Measurements from ENCODE around the gene ILDR1.

ILDR1 gene

DNA sequence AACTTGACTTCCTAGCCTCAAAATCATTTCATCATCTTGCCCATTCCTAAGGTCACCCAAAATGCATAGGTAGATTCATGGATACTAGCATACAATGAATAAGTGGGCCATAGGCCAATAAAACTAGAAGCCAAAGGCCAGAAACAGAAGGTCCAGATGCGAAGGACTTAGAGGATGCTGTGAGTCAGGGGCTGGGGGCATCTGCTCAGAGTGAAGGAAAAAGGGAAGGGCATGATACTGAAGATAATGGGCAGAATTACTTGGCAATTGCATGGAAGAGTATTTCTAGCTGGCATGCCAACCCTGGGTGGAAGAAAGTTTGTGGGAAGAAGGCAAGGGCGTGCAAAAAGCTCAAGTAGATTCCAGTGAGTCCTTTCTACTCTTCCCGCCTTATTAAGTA, 27.5 kb downstream of the ILDR1 start:
- DNase-seq (ENCODE audit: low spot score): no peak

- no peak for DNase-seq (ENCODE audit: low spot score)
These were observed 29.2 kb downstream of the ILDR1 start for GRCh38 chr3:121992601-121993560.

GRCh38 chr3:121989943-121990342, 32.1 kb downstream of the ILDR1 start:
- no peak for DNase-seq (ENCODE audit: low spot score)

- DNase-seq (ENCODE audit: low spot score): no peak
These were observed 33.9 kb downstream of the ILDR1 start for GRCh38 chr3:121988146-121988545.

DNA sequence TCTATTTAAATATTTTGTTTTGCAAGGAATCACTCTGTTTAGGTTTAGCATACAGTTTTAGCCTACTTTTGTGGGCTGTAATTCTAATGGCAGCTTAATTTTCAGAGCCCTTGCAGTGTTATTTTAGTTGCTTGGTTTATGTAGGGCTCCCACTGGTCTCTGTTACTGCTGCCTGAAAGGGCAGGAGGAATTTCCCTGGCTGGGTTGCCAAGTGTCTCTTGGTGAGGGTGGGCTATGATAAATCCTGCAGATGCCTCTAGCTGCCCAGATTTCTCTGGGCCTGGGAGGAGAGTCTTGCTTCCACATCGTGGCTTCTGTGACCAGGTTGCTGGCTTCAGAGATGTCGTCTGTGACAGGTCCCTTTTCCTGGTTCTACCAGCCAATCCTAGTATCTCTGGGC, 36.2 kb downstream of the ILDR1 start:
- no peak for DNase-seq (ENCODE audit: low spot score)

DNA sequence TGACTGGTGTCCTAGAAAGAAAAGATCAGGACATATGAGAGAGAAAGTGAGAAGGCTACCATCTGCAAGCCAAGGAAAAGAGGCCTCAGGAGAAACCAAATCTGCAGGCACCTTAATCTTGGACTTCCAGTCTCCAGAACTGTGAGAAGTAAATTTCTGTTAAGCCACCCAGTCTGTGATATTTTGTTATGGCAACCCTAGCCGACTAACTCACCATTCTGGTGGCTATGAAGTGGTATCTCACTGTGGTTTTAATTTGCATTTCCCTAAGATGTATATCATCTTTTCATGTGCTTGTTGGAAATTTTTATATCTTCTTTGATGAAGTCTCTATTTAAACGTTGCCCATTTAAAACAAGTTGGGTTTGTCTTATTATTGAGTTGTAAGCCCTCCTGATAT, 40.6 kb downstream of the ILDR1 start:
- DNase-seq (ENCODE audit: low spot score): no peak

DNA sequence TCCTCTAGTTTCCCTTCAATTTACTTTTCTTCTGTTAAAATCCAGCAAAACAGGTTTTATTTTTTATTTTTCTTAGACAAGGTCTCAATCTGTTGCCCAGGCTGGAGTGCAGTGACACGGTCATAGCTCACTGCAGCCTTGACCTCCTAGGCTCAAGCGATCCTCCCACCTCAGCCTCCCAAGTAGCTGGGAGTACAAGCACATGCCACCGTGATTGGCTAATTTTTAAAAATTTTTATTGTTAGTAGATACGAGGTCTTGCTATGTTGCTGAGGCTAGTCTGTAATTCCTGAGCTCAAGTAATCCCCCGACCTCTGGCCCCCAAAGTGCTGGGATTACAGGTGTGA, 41.6 kb downstream of the ILDR1 start:
- DNase-seq (ENCODE audit: low spot score): no peak

GRCh38 chr3:121979734-121980449, 42.2 kb downstream of the ILDR1 start:
- DNase-seq (ENCODE audit: low spot score): no peak

GRCh38 chr3:121979246-121979645, 42.8 kb downstream of the ILDR1 start:
- DNase-seq (ENCODE audit: low spot score): no peak

DNA sequence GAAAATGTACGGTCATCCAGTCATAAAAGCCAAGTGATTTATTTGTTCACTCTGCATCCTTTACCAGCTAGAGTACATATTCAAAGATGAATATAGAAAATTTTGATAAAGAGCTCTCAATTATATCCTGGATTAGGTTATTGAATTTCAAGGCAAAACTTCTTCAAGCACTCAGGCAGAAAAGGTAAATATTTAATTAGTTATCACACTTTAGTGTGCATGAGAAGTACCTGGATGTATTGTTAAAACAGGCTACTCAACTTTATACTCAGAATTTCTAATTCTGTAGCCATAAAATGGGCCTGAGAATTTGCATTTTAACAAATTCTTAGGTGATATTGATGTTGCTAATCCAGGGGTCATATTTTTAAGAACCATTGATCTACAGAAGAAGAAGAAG, 45.3 kb downstream of the ILDR1 start:
- DNase-seq (ENCODE audit: low spot score): no peak

- DNase-seq (ENCODE audit: low spot score): no peak
These were observed 46.2 kb downstream of the ILDR1 start for GRCh38 chr3:121975702-121976302.

- no peak for DNase-seq (ENCODE audit: low spot score)
These were observed 47.4 kb downstream of the ILDR1 start for GRCh38 chr3:121974601-121975111.

GRCh38 chr3:121970047-121970446, 52.0 kb downstream of the ILDR1 start:
- DNase-seq (ENCODE audit: low spot score): no peak

DNA sequence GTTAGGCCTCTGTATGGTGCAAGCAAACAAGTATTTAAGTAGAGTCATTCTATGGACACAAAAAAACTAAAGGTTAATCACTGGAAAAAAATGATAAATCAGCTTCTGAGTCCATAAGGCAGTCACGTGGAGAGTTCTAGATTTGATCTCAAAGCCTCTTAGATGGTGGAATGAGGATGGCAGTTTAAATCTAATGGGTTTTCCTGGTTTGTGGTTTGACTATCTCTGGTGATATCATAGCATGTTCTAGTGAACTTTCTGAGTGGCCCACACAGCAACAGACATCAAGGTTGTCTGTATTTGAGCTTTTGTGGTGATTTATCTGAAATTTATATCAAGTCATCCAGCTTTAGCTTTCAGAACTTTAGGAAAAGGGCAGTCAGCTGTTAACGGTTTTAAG, 52.4 kb downstream of the ILDR1 start:
- no peak for DNase-seq (ENCODE audit: low spot score)

DNA sequence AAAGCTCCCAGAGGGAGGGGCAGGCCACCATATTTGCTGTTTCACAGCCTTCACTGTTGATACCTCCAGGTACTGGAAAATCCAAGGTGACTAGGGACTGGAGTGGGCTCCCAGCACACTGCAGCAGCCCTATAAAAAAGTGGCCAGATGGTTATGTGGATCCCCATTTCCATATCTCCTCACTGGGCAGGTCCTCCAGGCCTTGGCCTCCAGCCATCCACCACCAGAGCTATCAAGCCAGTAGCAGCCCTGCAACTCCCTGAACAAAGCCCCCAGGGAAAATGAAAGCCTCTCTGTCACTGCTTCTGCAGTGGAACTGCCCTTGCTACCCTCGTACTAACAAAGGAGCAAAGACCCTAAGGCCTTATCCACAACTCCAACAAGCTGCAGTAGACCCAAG, 58.4 kb downstream of the ILDR1 start:
- DNase-seq (ENCODE audit: low spot score): no peak

DNA sequence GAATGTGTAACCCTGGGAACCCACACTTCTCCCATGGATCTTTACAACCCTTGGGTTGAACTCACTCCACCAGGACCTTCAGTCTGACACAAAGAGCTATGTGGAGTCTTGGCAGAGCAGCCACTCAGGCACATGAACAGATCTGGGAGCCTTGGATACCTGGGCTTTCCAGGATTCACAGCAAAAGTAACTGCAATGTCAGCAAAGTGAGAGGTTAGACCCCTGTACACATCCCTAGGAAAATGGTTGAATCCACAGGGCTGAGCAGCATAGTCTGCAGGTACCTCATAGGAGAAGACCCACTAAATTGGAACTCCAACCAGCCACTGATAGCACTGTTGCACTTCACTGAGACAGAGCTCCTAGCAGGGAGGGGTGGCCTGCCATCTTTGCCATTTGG, 59.6 kb downstream of the ILDR1 start:
- no peak for DNase-seq (ENCODE audit: low spot score)

- no peak for DNase-seq (ENCODE audit: low spot score)
These were observed 60.8 kb downstream of the ILDR1 start for GRCh38 chr3:121961283-121961682.

DNA sequence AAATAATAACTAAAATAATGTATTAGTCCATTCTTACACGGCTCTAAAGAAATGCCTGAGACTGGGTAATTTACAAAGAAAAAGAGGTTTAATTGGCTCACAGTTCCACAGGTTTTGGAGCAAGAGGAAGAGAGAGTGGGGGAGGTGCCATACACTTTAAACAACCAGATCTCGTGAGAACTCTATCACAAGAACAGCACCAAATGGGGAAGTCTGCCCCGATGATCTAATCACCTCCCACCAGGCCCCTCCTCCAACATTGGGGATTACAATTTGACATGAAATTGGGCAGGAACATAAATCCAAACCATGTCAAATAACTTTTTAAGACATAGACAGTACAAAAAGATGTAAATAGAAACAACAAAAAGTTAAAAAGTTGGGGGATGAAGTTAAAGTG, 63.2 kb downstream of the ILDR1 start:
- no peak for DNase-seq (ENCODE audit: low spot score)

- peak; percentile 20 for DNase-seq (ENCODE audit: low spot score)
These were observed 64.2 kb downstream of the ILDR1 start for GRCh38 chr3:121957674-121958415.

- no peak for DNase-seq (ENCODE audit: low spot score)
These were observed 65.7 kb downstream of the ILDR1 start for GRCh38 chr3:121956363-121956762.

GRCh38 chr3:121951291-121951919, 70.6 kb downstream of the ILDR1 start:
- DNase-seq (ENCODE audit: low spot score): no peak

- no peak for DNase-seq (ENCODE audit: low spot score)
These were observed 73.4 kb downstream of the ILDR1 start for GRCh38 chr3:121948641-121949040.

Data from putamen (tissue), 1 donor.